SKM-1 (cell line): ENCODE measurements around the gene MOGAT3.

Source experiments
- DNase-seq: peaks from one replicate; lab custom pipeline; 2025; ENCODE audit not compliant: unreplicated experiment; lab: John Stamatoyannopoulos, UW

MOGAT3 gene

GRCh38 chr7:101200862-101201599 is at the start of gene MOGAT3:
Gene MOGAT3 (minus strand): TSS chr7:101201036. CDS start chr7:101200854, 182 bp downstream.
- DNase-seq: no peak

DNA sequence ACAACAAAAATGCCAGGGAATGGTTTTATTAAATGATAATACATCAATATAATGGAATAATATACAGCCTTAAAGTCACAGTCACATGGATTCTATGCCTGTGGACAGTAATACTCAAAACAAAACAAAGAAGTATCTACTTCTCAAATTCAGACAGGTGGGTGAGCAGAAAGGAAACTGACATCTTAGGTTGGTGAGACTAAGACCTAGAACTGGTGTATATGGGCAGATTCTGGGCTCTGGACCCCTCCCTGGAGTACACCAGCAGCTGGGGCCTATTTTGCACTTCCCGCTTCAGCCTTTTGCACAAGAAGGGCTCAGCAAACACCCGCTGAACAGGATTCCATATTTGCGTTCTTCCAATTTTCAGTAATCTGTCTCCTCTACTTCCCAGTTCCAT is 49.5 kb upstream of the MOGAT3 start:
- no peak for DNase-seq

DNA sequence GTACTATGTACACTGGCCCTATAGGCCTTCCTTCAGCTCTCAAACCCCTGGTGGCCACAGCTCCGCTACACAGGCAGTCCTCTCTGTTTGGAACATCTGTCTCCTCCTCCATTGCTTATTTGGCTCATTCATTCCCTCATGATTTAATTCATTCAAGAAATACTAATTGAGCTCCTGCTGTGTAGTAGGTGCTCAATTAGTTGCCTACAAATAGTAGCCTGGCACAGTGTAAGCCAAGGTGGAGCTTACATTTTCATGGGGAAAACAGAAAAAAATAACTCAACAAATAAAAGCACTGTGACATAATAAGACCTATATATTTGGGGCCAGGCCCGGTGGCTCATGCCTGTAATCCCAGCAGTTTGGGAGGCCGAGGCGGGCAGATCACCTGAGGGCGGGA is 47.4 kb upstream of the MOGAT3 start:
- no peak for DNase-seq

DNA sequence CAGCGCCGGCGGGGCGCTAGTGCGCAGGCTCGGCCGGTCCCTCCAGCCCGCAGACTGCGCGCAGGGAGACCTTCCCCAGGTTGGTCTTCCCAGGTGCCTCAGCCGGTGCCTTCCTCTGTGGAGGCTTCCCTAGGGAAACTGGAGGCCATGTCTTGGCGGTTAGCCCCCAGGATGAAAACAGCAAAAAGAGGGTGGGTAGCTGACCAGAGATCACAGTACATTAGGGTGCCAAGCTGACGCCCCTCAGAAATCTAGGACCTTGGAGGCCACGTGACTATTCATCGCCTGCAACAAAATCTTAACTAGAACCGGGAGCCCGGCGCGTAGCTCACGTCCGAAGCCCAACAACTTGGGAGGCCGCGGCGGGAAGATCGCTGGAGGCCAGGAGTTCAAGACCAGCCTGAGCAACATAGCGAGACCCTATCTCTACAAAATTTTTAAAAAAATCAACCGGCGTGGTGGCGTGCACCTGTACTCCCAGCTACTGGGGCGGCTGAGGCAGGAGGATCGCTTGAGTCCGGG is 44.4 kb upstream of the MOGAT3 start:
- DNase-seq: no peak

DNA sequence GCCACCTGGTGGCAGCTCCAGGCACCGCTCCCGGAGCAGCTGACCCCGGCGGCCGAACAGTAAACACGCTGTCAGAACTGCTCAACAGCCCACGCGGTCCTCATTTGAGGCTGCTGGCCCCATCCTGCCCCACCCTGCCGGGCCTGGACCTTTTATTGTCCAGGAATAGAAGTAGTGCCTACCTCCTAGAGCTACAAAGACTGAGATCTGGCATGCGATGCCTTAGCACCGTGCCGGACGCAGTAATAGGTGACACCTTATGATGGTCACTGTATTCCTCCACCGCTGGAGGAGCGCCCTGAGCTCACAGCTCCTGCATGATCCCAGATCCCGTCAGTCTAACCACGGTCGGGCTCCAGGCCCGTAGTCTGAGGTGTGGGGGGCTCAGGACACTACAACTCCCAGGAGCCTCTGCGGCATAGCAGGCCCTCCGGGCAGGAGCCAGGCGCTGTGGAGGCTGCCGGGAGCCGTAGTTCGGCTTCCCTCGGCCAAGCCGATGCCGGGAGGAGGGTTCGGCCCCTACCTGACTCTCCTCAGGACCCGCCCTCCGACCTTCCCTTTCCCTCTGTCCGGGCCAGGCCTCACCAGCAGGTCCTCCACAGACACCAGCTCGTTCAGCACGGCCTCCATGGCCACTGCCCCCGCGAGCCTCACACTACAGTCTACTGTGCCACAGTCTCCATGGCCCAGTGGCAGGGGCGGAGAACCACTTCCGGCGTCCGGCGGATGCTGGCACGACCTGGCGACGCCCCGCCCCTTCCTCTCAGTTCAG is 43.7 kb upstream of the MOGAT3 start, which contains the start of gene FIS1:
Gene FIS1, minus strand, starts transcription at position 707 of the 772 bp plus-strand sequence. Its CDS starts 77 bp downstream, at position 630.
- DNase-seq: peak; percentile 88

DNA sequence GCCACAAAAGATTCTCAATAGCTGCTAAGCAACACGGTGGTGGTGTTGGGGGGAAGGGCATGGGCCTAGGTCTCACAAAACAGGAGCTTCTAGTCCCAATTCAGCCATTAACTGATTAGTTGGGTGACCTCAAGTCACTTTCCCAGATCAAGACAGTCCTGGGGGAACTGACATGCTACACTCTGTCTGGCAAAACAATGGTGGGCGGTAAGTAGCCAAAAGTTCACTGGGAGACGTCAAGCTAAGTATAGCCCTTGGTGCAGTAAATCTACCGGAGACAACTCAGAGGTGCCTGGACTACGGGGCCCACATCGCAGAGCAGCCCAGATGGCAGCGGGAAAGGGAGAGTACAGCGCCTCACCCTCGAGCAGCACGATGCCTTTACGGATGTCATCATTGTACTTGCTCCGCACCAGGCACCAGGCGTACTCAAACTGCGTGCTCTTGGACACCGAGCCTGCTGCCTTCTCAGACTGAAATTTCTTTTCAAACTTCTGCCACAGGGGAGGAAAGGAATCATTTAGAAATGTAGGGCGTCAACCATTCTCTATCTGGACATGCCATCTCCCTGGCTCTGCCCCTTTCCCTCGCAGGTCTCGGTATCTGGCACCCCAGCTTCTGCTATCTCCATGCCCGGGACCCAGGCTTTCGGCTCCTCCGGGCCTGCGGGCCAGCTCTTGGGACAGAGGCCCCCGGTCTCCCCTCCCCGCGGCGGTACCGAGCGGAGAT is 43.0 kb upstream of the MOGAT3 start:
- DNase-seq: no peak

DNA sequence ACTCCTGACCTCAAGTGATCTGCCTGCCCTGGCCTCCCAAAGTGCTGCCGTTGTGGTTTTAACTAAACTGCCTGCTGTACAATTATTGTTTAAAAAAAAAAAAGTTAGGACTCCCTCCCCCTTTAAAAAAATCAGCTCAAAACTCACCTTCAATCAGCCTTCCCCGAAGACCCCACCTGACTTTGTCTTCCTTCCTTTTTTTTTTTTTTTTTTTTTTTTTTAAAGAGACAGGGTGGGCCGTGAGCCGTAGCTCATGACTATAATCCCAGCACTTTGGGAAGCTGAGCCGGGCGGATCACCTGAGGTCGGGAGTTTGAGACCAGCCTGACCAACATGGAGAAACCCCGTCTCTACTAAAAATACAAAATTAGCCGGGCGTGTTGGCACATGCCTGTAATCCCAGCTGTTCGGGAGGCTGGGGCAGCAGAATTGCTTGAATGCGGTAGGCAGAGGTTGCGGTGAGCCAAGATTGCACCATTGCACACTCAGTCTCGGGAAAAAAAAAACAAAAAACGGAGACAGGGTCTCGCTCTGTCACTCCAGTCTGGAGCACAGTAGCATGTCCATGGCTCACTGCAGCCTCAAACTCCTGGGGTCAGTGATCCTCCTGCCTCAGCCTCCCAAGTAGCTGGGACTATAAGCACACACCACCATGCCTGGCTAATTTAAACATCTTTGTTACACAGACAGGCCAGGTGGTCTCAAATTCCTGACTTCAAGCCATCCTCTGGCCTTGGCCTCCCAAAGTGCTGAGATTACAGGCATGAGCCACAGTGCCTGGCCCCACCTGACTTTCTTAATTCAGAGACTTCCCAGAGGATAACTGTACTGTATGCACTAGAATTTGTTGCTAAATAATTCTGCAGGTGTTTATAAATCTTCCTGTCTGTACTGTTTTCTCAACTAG is 40.9 kb upstream of the MOGAT3 start:
- peak; percentile 49 for DNase-seq

GRCh38 chr7:101241015-101241363 is 40.2 kb upstream of the MOGAT3 start:
- DNase-seq: peak; percentile 61

DNA sequence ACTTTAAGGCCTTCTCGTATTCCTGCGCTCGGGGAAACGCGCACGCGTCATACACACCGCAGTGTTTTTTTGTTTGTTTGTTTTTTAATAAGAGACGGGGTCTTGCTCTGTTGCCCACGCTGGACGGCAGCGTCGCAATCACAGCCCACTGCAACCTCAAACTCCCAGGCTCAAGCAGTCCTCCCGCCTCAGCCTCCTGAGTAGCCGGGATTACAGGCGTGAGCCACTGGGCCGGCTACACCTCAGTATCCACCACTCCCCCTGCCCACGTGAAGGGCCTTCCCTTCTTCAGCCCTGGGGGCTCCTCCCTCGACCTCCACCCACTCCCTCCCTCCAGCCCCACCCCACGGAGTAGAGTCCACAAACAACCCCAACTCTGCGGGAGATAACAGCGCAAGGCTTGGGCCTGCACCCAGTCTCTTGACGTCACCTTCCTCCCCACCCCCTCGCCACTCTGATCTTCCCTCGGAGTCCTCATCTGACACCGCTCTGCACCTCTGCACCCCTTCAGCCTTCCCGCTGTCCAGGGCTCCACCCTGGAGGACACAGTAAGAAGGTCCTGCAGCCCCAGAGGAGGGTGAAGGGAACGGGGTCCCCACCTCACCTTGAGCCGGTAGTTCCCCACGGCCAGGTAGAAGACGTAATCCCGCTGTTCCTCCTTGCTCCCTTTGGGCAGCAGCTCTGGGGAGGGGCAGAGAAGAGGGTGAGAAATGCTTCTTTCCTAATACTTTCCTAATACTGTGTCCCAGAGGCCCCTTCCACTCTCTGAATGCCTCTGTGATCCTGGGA is 39.6 kb upstream of the MOGAT3 start:
- DNase-seq: no peak

GRCh38 chr7:101239951-101240220 is 39.0 kb upstream of the MOGAT3 start:
- no peak for DNase-seq

GRCh38 chr7:101239191-101239950 is 38.5 kb upstream of the MOGAT3 start:
- DNase-seq: no peak

GRCh38 chr7:101238226-101239182 is 37.7 kb upstream of the MOGAT3 start:
- DNase-seq: no peak

- no peak for DNase-seq
These were observed 36.6 kb upstream of the MOGAT3 start, which contains the start of gene CLDN15 for GRCh38 chr7:101237206-101238067. Gene CLDN15 (minus strand): TSS chr7:101237802. CDS start chr7:101237581, 221 bp downstream.

- no peak for DNase-seq
These were observed 35.5 kb upstream of the MOGAT3 start for GRCh38 chr7:101236292-101236835.

DNA sequence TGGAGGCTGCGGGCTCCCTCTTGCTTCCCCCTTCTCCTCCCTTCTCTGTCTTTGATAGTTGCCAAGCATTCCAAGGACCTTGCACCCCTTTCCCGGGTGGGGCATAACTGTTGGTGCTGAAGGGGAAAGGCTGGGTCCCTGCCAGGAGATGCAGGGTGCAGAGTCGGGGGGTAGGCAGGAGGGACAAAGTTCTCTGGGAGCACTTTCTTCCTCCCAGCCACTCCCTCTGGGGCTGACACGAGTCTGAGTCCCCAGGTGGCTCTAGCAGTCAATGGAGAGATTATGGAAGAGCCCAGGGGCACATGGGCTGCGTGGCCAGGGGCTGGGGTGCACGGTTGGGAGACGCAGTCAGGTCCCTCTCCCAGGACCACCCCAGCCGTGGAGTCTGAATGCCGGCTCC is 34.7 kb upstream of the MOGAT3 start:
- no peak for DNase-seq

- DNase-seq: no peak
These were observed 34.2 kb upstream of the MOGAT3 start for GRCh38 chr7:101235050-101235449.

DNA sequence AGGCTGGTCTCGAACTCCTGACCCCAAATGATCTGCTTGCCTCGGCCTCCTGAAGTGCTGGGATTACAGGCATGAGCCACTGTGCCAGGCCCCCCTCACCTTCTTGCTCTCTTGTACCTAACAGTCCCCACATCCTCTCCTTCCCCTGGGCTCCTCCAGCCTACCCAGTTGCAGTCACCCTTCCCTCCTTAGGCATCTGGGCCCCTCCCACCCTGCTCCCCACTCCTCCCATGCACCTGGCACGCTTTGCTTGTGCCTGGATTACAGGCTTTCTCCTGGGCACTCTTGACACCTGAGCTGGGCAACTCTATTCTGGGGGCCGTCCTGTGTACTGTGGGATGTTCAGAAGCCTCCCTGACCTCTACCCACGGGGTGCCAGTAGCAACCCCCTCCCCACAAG is 33.8 kb upstream of the MOGAT3 start:
- DNase-seq: no peak
